Upper lobe of left lung (tissue), 4 donors: Measurements from ENCODE around the gene OAS1.

Source experiments
- EP300 ChIP-seq, 4 donors: sonication (generic); formaldehyde crosslinking; IDR thresholded peaks; one replicate each; pipeline ENCODE4 v1.5.1; 2017; ENCODE audit warnings: antibody characterized with exemption in 4 of 4, control low read depth in 2 of 4
- POLR2A ChIP-seq, 4 donors: fragments of 450-650 bp; IDR thresholded peaks; one replicate each; pipeline ENCODE4 v1.5.1; 2016 to 2017; ENCODE audit warnings: antibody characterized with exemption in 4 of 4, mild to moderate bottlenecking in 2 of 4
- TF ChIP-seq, protein P1 (sequence below), 6 experiments: fragments of 450-650 bp in 4 of 6; fragments of 200-600 bp in 2 of 6; sonication (generic) in 2 of 6; IDR thresholded peaks; one replicate each; pipeline ENCODE4 v1.5.1; 2016 to 2019; ENCODE audit warnings: antibody characterized with exemption in 6 of 6

- TF ChIP-seq, protein P1, sequence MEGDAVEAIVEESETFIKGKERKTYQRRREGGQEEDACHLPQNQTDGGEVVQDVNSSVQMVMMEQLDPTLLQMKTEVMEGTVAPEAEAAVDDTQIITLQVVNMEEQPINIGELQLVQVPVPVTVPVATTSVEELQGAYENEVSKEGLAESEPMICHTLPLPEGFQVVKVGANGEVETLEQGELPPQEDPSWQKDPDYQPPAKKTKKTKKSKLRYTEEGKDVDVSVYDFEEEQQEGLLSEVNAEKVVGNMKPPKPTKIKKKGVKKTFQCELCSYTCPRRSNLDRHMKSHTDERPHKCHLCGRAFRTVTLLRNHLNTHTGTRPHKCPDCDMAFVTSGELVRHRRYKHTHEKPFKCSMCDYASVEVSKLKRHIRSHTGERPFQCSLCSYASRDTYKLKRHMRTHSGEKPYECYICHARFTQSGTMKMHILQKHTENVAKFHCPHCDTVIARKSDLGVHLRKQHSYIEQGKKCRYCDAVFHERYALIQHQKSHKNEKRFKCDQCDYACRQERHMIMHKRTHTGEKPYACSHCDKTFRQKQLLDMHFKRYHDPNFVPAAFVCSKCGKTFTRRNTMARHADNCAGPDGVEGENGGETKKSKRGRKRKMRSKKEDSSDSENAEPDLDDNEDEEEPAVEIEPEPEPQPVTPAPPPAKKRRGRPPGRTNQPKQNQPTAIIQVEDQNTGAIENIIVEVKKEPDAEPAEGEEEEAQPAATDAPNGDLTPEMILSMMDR (IDR thresholded peaks at IDR 0.05), result no peak
- TF ChIP-seq POLR2A (IDR thresholded peaks at IDR 0.05) (no peak), EP300 (IDR thresholded peaks at IDR 0.05) (no peak)
Measured at GRCh38 chr12:112947314-112947713, 40.6 kb downstream of the OAS1 start.
